GM23338 (cell line): ENCODE data around the gene GPC6. TPM values are rescaled to one million over a fixed set of nuclear protein-coding genes. Genes with fewer than 3 reads are reported as not detected.

ENCODE experiments used
- ATAC-seq: fragments of 200-7000 bp; cut with Tn5 transposase; 3 replicates; pipeline ENCODE4 v1.9.1; 2020
- DNase-seq: peaks from one replicate; pipeline ENCODE4 v3.0.0-alpha.2; 2015; ENCODE audit warnings: low spot score
- H2AFZ ChIP-seq: fragments of 200-600 bp; sonication (generic); 2 replicates; pipeline ENCODE4 v1.8.0; 2016; ENCODE audit warnings: antibody characterized with exemption, mild to moderate bottlenecking, moderate library complexity
- H3F3A ChIP-seq: fragments of 200-600 bp; sonication (generic); replicated peaks from 2 replicates; pipeline ENCODE4 v1.8.0; 2017; ENCODE audit warnings: antibody characterized with exemption, mixed run types, low read depth
- H3K27ac ChIP-seq: fragments of 200-600 bp; sonication (generic); 2 replicates; pipeline ENCODE4 v1.6.1; 2016; ENCODE audit warnings: low read depth
- H3K27me3 ChIP-seq: fragments of 200-600 bp; sonication (generic); 2 replicates; pipeline ENCODE4 v1.8.0; 2016; ENCODE audit warnings: mild to moderate bottlenecking, mixed run types, moderate library complexity; ENCODE audit not compliant: insufficient read depth
- H3K36me3 ChIP-seq: fragments of 200-600 bp; sonication (generic); 2 replicates; pipeline ENCODE4 v1.8.0; 2016; ENCODE audit warnings: mild to moderate bottlenecking; ENCODE audit not compliant: insufficient read depth
- H3K4me1 ChIP-seq: fragments of 200-600 bp; sonication (generic); 2 replicates; pipeline ENCODE4 v1.8.0; 2016; ENCODE audit warnings: mild to moderate bottlenecking, moderate library complexity; ENCODE audit not compliant: insufficient read depth
- H3K4me2 ChIP-seq: fragments of 200-600 bp; sonication (generic); 2 replicates; pipeline ENCODE4 v1.7.1; 2017; ENCODE audit warnings: mixed run types
- H3K4me3 ChIP-seq: fragments of 200-600 bp; sonication (generic); 2 replicates; pipeline ENCODE4 v1.6.1; 2016; ENCODE audit warnings: mixed run types
- H3K79me2 ChIP-seq: fragments of 200-600 bp; sonication (generic); replicated peaks from 2 replicates; pipeline ENCODE4 v1.8.0; 2017; ENCODE audit warnings: mild to moderate bottlenecking; ENCODE audit not compliant: insufficient read depth
- H3K9me2 ChIP-seq: fragments of 200-600 bp; sonication (generic); 2 replicates; pipeline ENCODE4 v1.8.0; 2017; ENCODE audit not compliant: insufficient read depth
- H4K20me1 ChIP-seq: fragments of 200-600 bp; sonication (generic); replicated peaks from 2 replicates; pipeline ENCODE4 v1.8.0; 2017; ENCODE audit warnings: mild to moderate bottlenecking; ENCODE audit not compliant: insufficient read depth
- H3K27ac Mint-ChIP-seq: 2 replicates; pipeline ENCODE4 v1.8.0; 2020; ENCODE audit warnings: inconsistent platforms, mild to moderate bottlenecking, moderate library complexity, mixed read lengths
- H3K27me3 Mint-ChIP-seq: 3 replicates; pipeline ENCODE4 v1.8.0; 2022; ENCODE audit warnings: low read depth, mild to moderate bottlenecking, moderate library complexity, mixed read lengths, inconsistent platforms; ENCODE audit not compliant: insufficient read depth, poor library complexity
- H3K36me3 Mint-ChIP-seq: 3 replicates; pipeline ENCODE4 v1.8.0; 2021; ENCODE audit warnings: low read depth, mild to moderate bottlenecking, inconsistent platforms, moderate library complexity, mixed read lengths
- H3K4me1 Mint-ChIP-seq: 3 replicates; pipeline ENCODE4 v1.8.0; 2020; ENCODE audit warnings: mild to moderate bottlenecking, inconsistent platforms, mixed read lengths
- H3K4me3 Mint-ChIP-seq: 3 replicates; pipeline ENCODE4 v1.8.0; 2021; ENCODE audit warnings: moderate library complexity, mild to moderate bottlenecking, inconsistent platforms, mixed read lengths
- H3K9me3 Mint-ChIP-seq: 3 replicates; pipeline ENCODE4 v1.8.0; 2020; ENCODE audit warnings: moderate library complexity, mild to moderate bottlenecking, inconsistent platforms, mixed read lengths
- CREB1 ChIP-seq: fragments of 250-450 bp; sonication (Bioruptor Pico); IDR thresholded peaks from 2 replicates; pipeline ENCODE4 v1.5.0; 2020; ENCODE audit warnings: low read depth, mild to moderate bottlenecking, moderate library complexity
- EZH2 ChIP-seq: fragments of 200-600 bp; sonication (generic); IDR thresholded peaks from one replicate; pipeline ENCODE4 v1.8.0; 2017; ENCODE audit warnings: antibody characterized with exemption, mild to moderate bottlenecking, low read depth; ENCODE audit not compliant: unreplicated experiment
- EZH2phosphoT487 ChIP-seq: fragments of 200-600 bp; sonication (generic); IDR thresholded peaks from one replicate; pipeline ENCODE4 v1.8.1; 2018; ENCODE audit warnings: antibody characterized with exemption; ENCODE audit not compliant: unreplicated experiment
- JUNB ChIP-seq: IDR thresholded peaks from one replicate; pipeline ENCODE4 v1.6.1; 2016; ENCODE audit warnings: antibody characterized with exemption; ENCODE audit not compliant: unreplicated experiment
- NANOG ChIP-seq: IDR thresholded peaks from 2 replicates; pipeline ENCODE4 v1.6.1; 2016; ENCODE audit warnings: antibody characterized with exemption, borderline replicate concordance
- POLR2AphosphoS5 ChIP-seq: IDR thresholded peaks from 2 replicates; pipeline ENCODE4 v1.6.1; 2016; ENCODE audit warnings: antibody characterized with exemption, low read depth
- STAT1 ChIP-seq: IDR thresholded peaks from one replicate; pipeline ENCODE4 v1.6.1; 2016; ENCODE audit warnings: antibody characterized with exemption; ENCODE audit not compliant: unreplicated experiment
- ZNF114 ChIP-seq: fragments of 250-450 bp; sonication (Bioruptor Pico); IDR thresholded peaks from 2 replicates; pipeline ENCODE4 v1.5.0; 2020; ENCODE audit warnings: mild to moderate bottlenecking, moderate library complexity
- ZNF331 ChIP-seq: fragments of 250-450 bp; sonication (Bioruptor Pico); IDR thresholded peaks from 2 replicates; pipeline ENCODE4 v1.5.0; 2020; ENCODE audit warnings: low read depth, mild to moderate bottlenecking, moderate library complexity
- polyA plus RNA-seq: library from polyadenylated mRNA; unstranded; fragments of >200 nt; fragmentation: Nextera tagmentation; extraction: Ambion mirVana; gene quantifications from 2 replicates; pipeline ENCODE4 v1.2.1, GENCODE V29; 2016
- total RNA-seq: library from RNA; depleted of rRNA; stranded (reverse); fragments of >200 nt; shearing (Covaris generic); gene quantifications from 2 replicates; pipeline ENCODE4 v1.2.3, GENCODE V29; 2014
- TF ChIP-seq, protein P1 (sequence below): fragments of 250-450 bp; sonication (Bioruptor Pico); IDR thresholded peaks from 2 replicates; pipeline ENCODE4 v1.5.0; 2020; ENCODE audit warnings: mild to moderate bottlenecking, moderate library complexity
- TF ChIP-seq, protein P2 (sequence below), 2 experiments: fragments of 200-600 bp in 1 of 2; sonication (generic) in 1 of 2; conservative IDR thresholded peaks; 2 replicates each; pipeline versions ENCODE4 v1.5.1 to v1.6.1; 2016 to 2017; ENCODE audit warnings: antibody characterized with exemption in 2 of 2, low read depth in 2 of 2, mild to moderate bottlenecking in 2 of 2, moderate library complexity in 1 of 2
- TF ChIP-seq, protein P3 (sequence below): IDR thresholded peaks from 2 replicates; pipeline ENCODE4 v1.6.1; 2016; ENCODE audit warnings: antibody characterized with exemption

GPC6 gene
- total and polyA plus RNA-seq, 2 experiments from 2014 or later, result 6.4 to 28.6 TPM

DNA sequence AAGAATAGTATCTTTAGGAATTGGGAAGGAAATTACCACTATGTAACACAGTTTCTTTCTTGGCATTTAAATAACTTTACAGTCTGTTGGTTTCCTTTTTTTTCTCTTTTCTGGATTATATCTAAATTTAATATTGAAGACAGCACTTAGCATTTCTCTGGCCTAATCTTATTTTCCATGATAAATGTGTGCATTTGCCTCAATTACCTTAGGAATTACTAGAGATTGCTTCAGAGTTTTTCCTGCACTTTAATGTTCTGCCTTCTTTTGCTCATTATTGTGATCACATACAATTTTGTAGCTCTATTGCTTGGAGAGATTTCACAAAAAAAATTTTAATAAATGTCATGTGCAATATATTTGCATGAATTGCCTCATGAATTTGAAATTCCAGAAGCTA is 1227.7 kb downstream of the GPC6 start:
- Histone ChIP-seq H3K27ac (no peak overlapping the region), H3K4me2 (no peak overlapping the region), H3K4me1 (no peaks in the 10 kb centered on the region), H4K20me1 (no peaks in the 10 kb centered on the region; the same call in 1 of the 2 replicates), H3F3A (no peaks in the 10 kb centered on the region), H3K36me3 (no peaks in the 10 kb centered on the region), H2AFZ (no peak overlapping the region), H3K27me3 (no peaks in the 10 kb centered on the region), H3K4me3 (no peak overlapping the region), H3K79me2 (no peaks in the 10 kb centered on the region), H3K9me2 (no peaks in the 10 kb centered on the region)
- H3K4me3 Mint-ChIP-seq, result no peak overlapping the region
- H3K27me3 Mint-ChIP-seq, result peaks cover 1% of the 10 kb centered on the region
- no peak for ATAC-seq
- DNase-seq, result no peak
- H3K4me1 Mint-ChIP-seq, result no peaks in the 10 kb centered on the region
- H3K36me3 Mint-ChIP-seq, result no peaks in the 10 kb centered on the region
- no peak for TF ChIP-seq POLR2AphosphoS5
- no peak overlapping the region for H3K27ac Mint-ChIP-seq
- H3K9me3 Mint-ChIP-seq, result no peaks in the 10 kb centered on the region

DNA sequence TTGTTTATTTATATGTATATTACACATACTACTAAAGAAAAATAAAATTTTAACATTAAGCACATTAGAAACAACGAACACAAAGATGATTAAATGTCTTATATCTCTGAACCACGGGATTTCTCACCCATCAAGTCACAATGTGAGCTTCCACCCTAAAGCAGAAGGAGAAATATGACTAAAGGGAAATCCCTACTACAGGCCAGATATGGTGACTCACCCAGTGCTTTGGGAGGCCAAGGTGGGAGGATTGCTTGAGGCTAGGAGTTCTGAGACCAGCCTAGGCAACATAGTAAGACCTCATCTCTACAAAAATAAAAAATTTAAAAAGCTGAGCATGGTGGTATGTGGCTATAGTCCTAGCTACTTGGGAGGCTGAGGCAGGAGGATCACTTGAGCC is 1228.3 kb downstream of the GPC6 start:
- no peak overlapping the region for H2AFZ ChIP-seq
- no peak overlapping the region for H3K4me3 ChIP-seq
- Mint-ChIP-seq H3K4me3 (no peak overlapping the region), H3K4me1 (no peaks in the 10 kb centered on the region), H3K27ac (no peak overlapping the region), H3K27me3 (peaks cover 1% of the 10 kb centered on the region), H3K9me3 (no peaks in the 10 kb centered on the region), H3K36me3 (no peaks in the 10 kb centered on the region)
- H3F3A ChIP-seq, result no peaks in the 10 kb centered on the region
- no peaks in the 10 kb centered on the region for H3K27me3 ChIP-seq
- no peak overlapping the region for H3K27ac ChIP-seq
- H3K9me2 ChIP-seq, result no peaks in the 10 kb centered on the region
- DNase-seq, result no peak
- no peak for ATAC-seq
- no peaks in the 10 kb centered on the region for H3K36me3 ChIP-seq
- no peaks in the 10 kb centered on the region for H3K4me1 ChIP-seq
- no peak overlapping the region for H3K4me2 ChIP-seq
- H3K79me2 ChIP-seq, result no peaks in the 10 kb centered on the region
- H4K20me1 ChIP-seq, result no peaks in the 10 kb centered on the region; the same call in 1 of the 2 replicates
- TF ChIP-seq CREB1 (CRISPR knock-in tag) (no peak), EZH2phosphoT487 (no peak), POLR2AphosphoS5 (no peak), NANOG (no peak), ZNF114 (CRISPR knock-in tag) (no peak), EZH2 (no peak), ZNF331 (CRISPR knock-in tag) (no peak), JUNB (no peak), STAT1 (no peak)
- TF ChIP-seq, protein P1, sequence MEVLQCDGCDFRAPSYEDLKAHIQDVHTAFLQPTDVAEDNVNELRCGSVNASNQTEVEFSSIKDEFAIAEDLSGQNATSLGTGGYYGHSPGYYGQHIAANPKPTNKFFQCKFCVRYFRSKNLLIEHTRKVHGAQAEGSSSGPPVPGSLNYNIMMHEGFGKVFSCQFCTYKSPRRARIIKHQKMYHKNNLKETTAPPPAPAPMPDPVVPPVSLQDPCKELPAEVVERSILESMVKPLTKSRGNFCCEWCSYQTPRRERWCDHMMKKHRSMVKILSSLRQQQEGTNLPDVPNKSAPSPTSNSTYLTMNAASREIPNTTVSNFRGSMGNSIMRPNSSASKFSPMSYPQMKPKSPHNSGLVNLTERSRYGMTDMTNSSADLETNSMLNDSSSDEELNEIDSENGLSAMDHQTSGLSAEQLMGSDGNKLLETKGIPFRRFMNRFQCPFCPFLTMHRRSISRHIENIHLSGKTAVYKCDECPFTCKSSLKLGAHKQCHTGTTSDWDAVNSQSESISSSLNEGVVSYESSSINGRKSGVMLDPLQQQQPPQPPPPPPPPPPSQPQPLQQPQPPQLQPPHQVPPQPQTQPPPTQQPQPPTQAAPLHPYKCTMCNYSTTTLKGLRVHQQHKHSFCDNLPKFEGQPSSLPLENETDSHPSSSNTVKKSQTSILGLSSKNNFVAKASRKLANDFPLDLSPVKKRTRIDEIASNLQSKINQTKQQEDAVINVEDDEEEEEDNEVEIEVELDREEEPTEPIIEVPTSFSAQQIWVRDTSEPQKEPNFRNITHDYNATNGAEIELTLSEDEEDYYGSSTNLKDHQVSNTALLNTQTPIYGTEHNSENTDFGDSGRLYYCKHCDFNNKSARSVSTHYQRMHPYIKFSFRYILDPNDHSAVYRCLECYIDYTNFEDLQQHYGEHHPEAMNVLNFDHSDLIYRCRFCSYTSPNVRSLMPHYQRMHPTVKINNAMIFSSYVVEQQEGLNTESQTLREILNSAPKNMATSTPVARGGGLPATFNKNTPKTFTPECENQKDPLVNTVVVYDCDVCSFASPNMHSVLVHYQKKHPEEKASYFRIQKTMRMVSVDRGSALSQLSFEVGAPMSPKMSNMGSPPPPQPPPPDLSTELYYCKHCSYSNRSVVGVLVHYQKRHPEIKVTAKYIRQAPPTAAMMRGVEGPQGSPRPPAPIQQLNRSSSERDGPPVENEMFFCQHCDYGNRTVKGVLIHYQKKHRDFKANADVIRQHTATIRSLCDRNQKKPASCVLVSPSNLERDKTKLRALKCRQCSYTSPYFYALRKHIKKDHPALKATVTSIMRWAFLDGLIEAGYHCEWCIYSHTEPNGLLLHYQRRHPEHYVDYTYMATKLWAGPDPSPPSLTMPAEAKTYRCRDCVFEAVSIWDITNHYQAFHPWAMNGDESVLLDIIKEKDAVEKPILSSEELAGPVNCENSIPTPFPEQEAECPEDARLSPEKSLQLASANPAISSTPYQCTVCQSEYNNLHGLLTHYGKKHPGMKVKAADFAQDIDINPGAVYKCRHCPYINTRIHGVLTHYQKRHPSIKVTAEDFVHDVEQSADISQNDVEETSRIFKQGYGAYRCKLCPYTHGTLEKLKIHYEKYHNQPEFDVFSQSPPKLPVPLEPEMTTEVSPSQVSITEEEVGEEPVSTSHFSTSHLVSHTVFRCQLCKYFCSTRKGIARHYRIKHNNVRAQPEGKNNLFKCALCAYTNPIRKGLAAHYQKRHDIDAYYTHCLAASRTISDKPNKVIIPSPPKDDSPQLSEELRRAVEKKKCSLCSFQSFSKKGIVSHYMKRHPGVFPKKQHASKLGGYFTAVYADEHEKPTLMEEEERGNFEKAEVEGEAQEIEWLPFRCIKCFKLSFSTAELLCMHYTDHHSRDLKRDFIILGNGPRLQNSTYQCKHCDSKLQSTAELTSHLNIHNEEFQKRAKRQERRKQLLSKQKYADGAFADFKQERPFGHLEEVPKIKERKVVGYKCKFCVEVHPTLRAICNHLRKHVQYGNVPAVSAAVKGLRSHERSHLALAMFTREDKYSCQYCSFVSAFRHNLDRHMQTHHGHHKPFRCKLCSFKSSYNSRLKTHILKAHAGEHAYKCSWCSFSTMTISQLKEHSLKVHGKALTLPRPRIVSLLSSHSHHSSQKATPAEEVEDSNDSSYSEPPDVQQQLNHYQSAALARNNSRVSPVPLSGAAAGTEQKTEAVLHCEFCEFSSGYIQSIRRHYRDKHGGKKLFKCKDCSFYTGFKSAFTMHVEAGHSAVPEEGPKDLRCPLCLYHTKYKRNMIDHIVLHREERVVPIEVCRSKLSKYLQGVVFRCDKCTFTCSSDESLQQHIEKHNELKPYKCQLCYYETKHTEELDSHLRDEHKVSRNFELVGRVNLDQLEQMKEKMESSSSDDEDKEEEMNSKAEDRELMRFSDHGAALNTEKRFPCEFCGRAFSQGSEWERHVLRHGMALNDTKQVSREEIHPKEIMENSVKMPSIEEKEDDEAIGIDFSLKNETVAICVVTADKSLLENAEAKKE (CRISPR knock-in tag), result no peak
- TF ChIP-seq, protein P2, sequence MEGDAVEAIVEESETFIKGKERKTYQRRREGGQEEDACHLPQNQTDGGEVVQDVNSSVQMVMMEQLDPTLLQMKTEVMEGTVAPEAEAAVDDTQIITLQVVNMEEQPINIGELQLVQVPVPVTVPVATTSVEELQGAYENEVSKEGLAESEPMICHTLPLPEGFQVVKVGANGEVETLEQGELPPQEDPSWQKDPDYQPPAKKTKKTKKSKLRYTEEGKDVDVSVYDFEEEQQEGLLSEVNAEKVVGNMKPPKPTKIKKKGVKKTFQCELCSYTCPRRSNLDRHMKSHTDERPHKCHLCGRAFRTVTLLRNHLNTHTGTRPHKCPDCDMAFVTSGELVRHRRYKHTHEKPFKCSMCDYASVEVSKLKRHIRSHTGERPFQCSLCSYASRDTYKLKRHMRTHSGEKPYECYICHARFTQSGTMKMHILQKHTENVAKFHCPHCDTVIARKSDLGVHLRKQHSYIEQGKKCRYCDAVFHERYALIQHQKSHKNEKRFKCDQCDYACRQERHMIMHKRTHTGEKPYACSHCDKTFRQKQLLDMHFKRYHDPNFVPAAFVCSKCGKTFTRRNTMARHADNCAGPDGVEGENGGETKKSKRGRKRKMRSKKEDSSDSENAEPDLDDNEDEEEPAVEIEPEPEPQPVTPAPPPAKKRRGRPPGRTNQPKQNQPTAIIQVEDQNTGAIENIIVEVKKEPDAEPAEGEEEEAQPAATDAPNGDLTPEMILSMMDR (conservative IDR thresholded peaks at IDR 0.05; ENCODE audit: low read depth in 2 of 2), result no peak
- TF ChIP-seq, protein P3, sequence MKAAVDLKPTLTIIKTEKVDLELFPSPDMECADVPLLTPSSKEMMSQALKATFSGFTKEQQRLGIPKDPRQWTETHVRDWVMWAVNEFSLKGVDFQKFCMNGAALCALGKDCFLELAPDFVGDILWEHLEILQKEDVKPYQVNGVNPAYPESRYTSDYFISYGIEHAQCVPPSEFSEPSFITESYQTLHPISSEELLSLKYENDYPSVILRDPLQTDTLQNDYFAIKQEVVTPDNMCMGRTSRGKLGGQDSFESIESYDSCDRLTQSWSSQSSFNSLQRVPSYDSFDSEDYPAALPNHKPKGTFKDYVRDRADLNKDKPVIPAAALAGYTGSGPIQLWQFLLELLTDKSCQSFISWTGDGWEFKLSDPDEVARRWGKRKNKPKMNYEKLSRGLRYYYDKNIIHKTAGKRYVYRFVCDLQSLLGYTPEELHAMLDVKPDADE, result no peak
